ENCODE results near the gene SERPINB8. TPM values are rescaled to one million over a fixed set of nuclear protein-coding genes. Genes with fewer than 3 reads are reported as not detected.

SERPINB8 gene
- total and polyA plus RNA-seq, 7 donors, result 0.84 to 31.3 (median 4.1) TPM

GRCh38 chr18:64019922-64020756 is 50.3 kb downstream of the SERPINB8 start:
- no peak overlapping the region for H3K4me3 ChIP-seq
- DNase-seq, result no peak
- no peaks in the 10 kb centered on the region for H3K36me3 ChIP-seq (ENCODE audit: insufficient read depth in 1 of 2, low read depth in 1 of 2)
- no peak for ATAC-seq
- intact Hi-C loops (cut with DNase I), result no loop called here
- no peaks in the 10 kb centered on the region for H3K4me1 ChIP-seq
- no peak overlapping the region for H3K27ac ChIP-seq
- no peaks in the 10 kb centered on the region for H3K9me3 ChIP-seq
- no peaks in the 10 kb centered on the region for H3K27me3 ChIP-seq (ENCODE audit: insufficient read depth in 3 of 3, low read length in 2 of 3)
- 79 to 80% (median 80%) methylated on average over 3 of the region's 3 CpGs for WGBS, 3 donors
- no peak for TF ChIP-seq CTCF (IDR thresholded peaks at IDR 0.05)

GRCh38 chr18:64026350-64026749 is 56.5 kb downstream of the SERPINB8 start:
- no peaks in the 10 kb centered on the region for H3K27me3 ChIP-seq (ENCODE audit: insufficient read depth in 3 of 3, low read length in 2 of 3)
- H3K4me1 ChIP-seq, result no peaks in the 10 kb centered on the region
- TF ChIP-seq CTCF (IDR thresholded peaks at IDR 0.05), result no peak
- H3K36me3 ChIP-seq (ENCODE audit: insufficient read depth in 1 of 2, low read depth in 1 of 2), result no peaks in the 10 kb centered on the region
- H3K27ac ChIP-seq, result no peak overlapping the region
- 95 to 98% (median 96%) methylated on average over 20 of the region's 20 CpGs for WGBS, 3 donors
- H3K9me3 ChIP-seq, result no peaks in the 10 kb centered on the region
- DNase-seq, result no peak
- ATAC-seq, result no peak
- H3K4me3 ChIP-seq, result no peak overlapping the region
- intact Hi-C loops (cut with DNase I), result no loop called here

GRCh38 chr18:64027931-64028695 is 58.2 kb downstream of the SERPINB8 start:
- Histone ChIP-seq H3K9me3 (no peaks in the 10 kb centered on the region), H3K27me3 (ENCODE audit: insufficient read depth in 3 of 3, low read length in 2 of 3) (no peaks in the 10 kb centered on the region), H3K4me1 (no peaks in the 10 kb centered on the region), H3K4me3 (no peak overlapping the region), H3K36me3 (ENCODE audit: insufficient read depth in 1 of 2, low read depth in 1 of 2) (no peaks in the 10 kb centered on the region), H3K27ac (no peak overlapping the region)
- no peak for DNase-seq
- WGBS, 3 donors, result 75 to 77% (median 77%) methylated on average over 4 of the region's 4 CpGs
- intact Hi-C loops (cut with DNase I), result no loop called here
- no peak for ATAC-seq
- TF ChIP-seq CTCF (IDR thresholded peaks at IDR 0.05), result no peak

GRCh38 chr18:64029096-64029495 is 59.2 kb downstream of the SERPINB8 start:
- TF ChIP-seq CTCF (IDR thresholded peaks at IDR 0.05), result no peak
- H3K9me3 ChIP-seq, result no peaks in the 10 kb centered on the region
- intact Hi-C loops (cut with DNase I), result no loop called here
- ATAC-seq, result no peak
- DNase-seq, result no peak
- WGBS, 3 donors, result 35 to 89% (median 82%) methylated on average over 1 of the region's 1 CpG
- no peaks in the 10 kb centered on the region for H3K27me3 ChIP-seq (ENCODE audit: insufficient read depth in 3 of 3, low read length in 2 of 3)
- H3K4me3 ChIP-seq, result no peak overlapping the region
- H3K4me1 ChIP-seq, result no peaks in the 10 kb centered on the region
- no peak overlapping the region for H3K27ac ChIP-seq
- H3K36me3 ChIP-seq (ENCODE audit: insufficient read depth in 1 of 2, low read depth in 1 of 2), result no peaks in the 10 kb centered on the region

Data from psoas muscle (tissue), 8 donors.